ENCODE measurements around the gene BBC3.
"Not testable (repeated sequence)": the region's sequence is repeated elsewhere in the genome, so short reads cannot be mapped to it uniquely, and the experiment has no call there.

The BBC3 gene

GRCh38 chr19:47257411-47258169, 26.6 kb upstream of the BBC3 start:
- WGBS, 2 experiments (ENCODE audit: insufficient coverage in 2 of 2): 4 to 7% methylated on average over 25 to 29 of the region's 29 CpGs
- Histone ChIP-seq H3K9me3 (ENCODE audit: control insufficient read depth, low read length) (no peaks in the 10 kb centered on the region), H3K4me1 (ENCODE audit: control insufficient read depth, insufficient read depth, low read length, poor library complexity, severe bottlenecking) (peaks cover 26% of the 10 kb centered on the region), H3K27ac (ENCODE audit: low read depth, low read length, severe bottlenecking) (peak overlapping the region; percentile 97), H3K36me3 (ENCODE audit: control insufficient read depth, insufficient read depth, low read length) (peaks cover 41% of the 10 kb centered on the region), H3K4me3 (ENCODE audit: extremely low read depth, insufficient read depth, low read length, poor library complexity, severe bottlenecking) (peak overlapping the region; percentile 58)

- Histone ChIP-seq H3K36me3 (ENCODE audit: control insufficient read depth, insufficient read depth, low read length) (peaks cover 33% of the 10 kb centered on the region), H3K9me3 (ENCODE audit: control insufficient read depth, low read length) (no peaks in the 10 kb centered on the region), H3K4me3 (ENCODE audit: extremely low read depth, insufficient read depth, low read length, poor library complexity, severe bottlenecking) (peak overlapping the region; percentile 58), H3K4me1 (ENCODE audit: control insufficient read depth, insufficient read depth, low read length, poor library complexity, severe bottlenecking) (peaks cover 26% of the 10 kb centered on the region), H3K27ac (ENCODE audit: low read depth, low read length, severe bottlenecking) (peak overlapping the region; percentile 97)
- 0% methylated on average over 24 to 40 of the region's 52 CpGs for WGBS, 2 experiments (ENCODE audit: insufficient coverage in 2 of 2)
These were observed 25.9 kb upstream of the BBC3 start for GRCh38 chr19:47256693-47257410.

- 33 to 34% methylated on average over 51 to 54 of the region's 60 CpGs for WGBS, 2 experiments (ENCODE audit: insufficient coverage in 2 of 2)
- H3K9me3 ChIP-seq (ENCODE audit: control insufficient read depth, low read length): no peaks in the 10 kb centered on the region
- H3K4me3 ChIP-seq (ENCODE audit: extremely low read depth, insufficient read depth, low read length, poor library complexity, severe bottlenecking): peak within 1 kb of the TSS; percentile 58
- H3K36me3 ChIP-seq (ENCODE audit: control insufficient read depth, insufficient read depth, low read length): peaks cover 27% of the 10 kb centered on the region
- H3K27ac ChIP-seq (ENCODE audit: low read depth, low read length, severe bottlenecking): peak within 1 kb of the TSS; percentile 97
- H3K4me1 ChIP-seq (ENCODE audit: control insufficient read depth, insufficient read depth, low read length, poor library complexity, severe bottlenecking): peaks cover 26% of the 10 kb centered on the region
These were observed 25.1 kb upstream of the BBC3 start, which contains the start of gene CCDC9 for GRCh38 chr19:47255879-47256692. CCDC9 (plus strand) TSS chr19:47256525; CDS start chr19:47258401, 1,876 bp downstream.

GRCh38 chr19:47253970-47254369, 23.0 kb upstream of the BBC3 start:
- no peaks in the 10 kb centered on the region for H3K9me3 ChIP-seq (ENCODE audit: control insufficient read depth, low read length)
- peaks cover 21% of the 10 kb centered on the region for H3K4me1 ChIP-seq (ENCODE audit: control insufficient read depth, insufficient read depth, low read length, poor library complexity, severe bottlenecking)
- no peak overlapping the region for H3K4me3 ChIP-seq (ENCODE audit: extremely low read depth, insufficient read depth, low read length, poor library complexity, severe bottlenecking)
- H3K36me3 ChIP-seq (ENCODE audit: control insufficient read depth, insufficient read depth, low read length): peaks cover 6% of the 10 kb centered on the region
- peak overlapping the region; percentile 41 for H3K27ac ChIP-seq (ENCODE audit: low read depth, low read length, severe bottlenecking)
- 94% methylated on average over 3 of the region's 5 CpGs; no CpG with 5 or more reads in 1 of the 2 experiments for WGBS, 2 experiments (ENCODE audit: insufficient coverage in 2 of 2)

- H3K9me3 ChIP-seq (ENCODE audit: control insufficient read depth, low read length): no peaks in the 10 kb centered on the region
- H3K36me3 ChIP-seq (ENCODE audit: control insufficient read depth, insufficient read depth, low read length): peaks cover under 1% of the 10 kb centered on the region
- no peak overlapping the region for H3K4me3 ChIP-seq (ENCODE audit: extremely low read depth, insufficient read depth, low read length, poor library complexity, severe bottlenecking)
- H3K4me1 ChIP-seq (ENCODE audit: control insufficient read depth, insufficient read depth, low read length, poor library complexity, severe bottlenecking): peaks cover 16% of the 10 kb centered on the region
- WGBS, 2 experiments (ENCODE audit: insufficient coverage in 2 of 2): 89 to 90% methylated on average over 3 of the region's 3 CpGs
- H3K27ac ChIP-seq (ENCODE audit: low read depth, low read length, severe bottlenecking): peak overlapping the region; percentile 41
These were observed 22.5 kb upstream of the BBC3 start for GRCh38 chr19:47253467-47253881.

- not testable (repeated sequence) for H3K4me3 ChIP-seq (ENCODE audit: extremely low read depth, insufficient read depth, low read length, poor library complexity, severe bottlenecking); H3K36me3 ChIP-seq (ENCODE audit: control insufficient read depth, insufficient read depth, low read length); H3K9me3 ChIP-seq (ENCODE audit: control insufficient read depth, low read length); H3K27ac ChIP-seq (ENCODE audit: low read depth, low read length, severe bottlenecking)
- 85 to 96% methylated on average over 5 of the region's 8 CpGs for WGBS, 2 experiments (ENCODE audit: insufficient coverage in 2 of 2)
- peaks cover 12% of the 10 kb centered on the region for H3K4me1 ChIP-seq (ENCODE audit: control insufficient read depth, insufficient read depth, low read length, poor library complexity, severe bottlenecking)
These were observed 22.0 kb upstream of the BBC3 start for GRCh38 chr19:47253016-47253415.

GRCh38 chr19:47247308-47247990, 16.4 kb upstream of the BBC3 start:
- no peaks in the 10 kb centered on the region for H3K36me3 ChIP-seq (ENCODE audit: control insufficient read depth, insufficient read depth, low read length)
- WGBS, 2 experiments (ENCODE audit: insufficient coverage in 2 of 2): 58 to 68% methylated on average over 10 to 19 of the region's 25 CpGs
- no peaks in the 10 kb centered on the region for H3K9me3 ChIP-seq (ENCODE audit: control insufficient read depth, low read length)
- peaks cover 3% of the 10 kb centered on the region for H3K4me1 ChIP-seq (ENCODE audit: control insufficient read depth, insufficient read depth, low read length, poor library complexity, severe bottlenecking)
- H3K4me3 ChIP-seq (ENCODE audit: extremely low read depth, insufficient read depth, low read length, poor library complexity, severe bottlenecking): no peak overlapping the region
- no peak overlapping the region for H3K27ac ChIP-seq (ENCODE audit: low read depth, low read length, severe bottlenecking)

- Histone ChIP-seq H3K4me3 (ENCODE audit: extremely low read depth, insufficient read depth, low read length, poor library complexity, severe bottlenecking) (peak overlapping the region; percentile 18), H3K36me3 (ENCODE audit: control insufficient read depth, insufficient read depth, low read length) (no peaks in the 10 kb centered on the region), H3K27ac (ENCODE audit: low read depth, low read length, severe bottlenecking) (peak overlapping the region; percentile 92), H3K9me3 (ENCODE audit: control insufficient read depth, low read length) (no peaks in the 10 kb centered on the region), H3K4me1 (ENCODE audit: control insufficient read depth, insufficient read depth, low read length, poor library complexity, severe bottlenecking) (peaks cover 14% of the 10 kb centered on the region)
- 2 to 5% methylated on average over 22 to 39 of the region's 46 CpGs for whole genome bisulfite sequencing, 2 experiments (ENCODE audit: insufficient coverage in 2 of 2)
These were observed 13.0 kb upstream of the BBC3 start for GRCh38 chr19:47243776-47244547.

GRCh38 chr19:47243364-47243775, 12.4 kb upstream of the BBC3 start:
- Histone ChIP-seq H3K4me1 (ENCODE audit: control insufficient read depth, insufficient read depth, low read length, poor library complexity, severe bottlenecking) (peaks cover 17% of the 10 kb centered on the region), H3K9me3 (ENCODE audit: control insufficient read depth, low read length) (no peaks in the 10 kb centered on the region), H3K36me3 (ENCODE audit: control insufficient read depth, insufficient read depth, low read length) (no peaks in the 10 kb centered on the region), H3K27ac (ENCODE audit: low read depth, low read length, severe bottlenecking) (no peak overlapping the region), H3K4me3 (ENCODE audit: extremely low read depth, insufficient read depth, low read length, poor library complexity, severe bottlenecking) (peak overlapping the region; percentile 18)
- 28 to 34% methylated on average over 6 to 7 of the region's 9 CpGs for WGBS, 2 experiments (ENCODE audit: insufficient coverage in 2 of 2)
